GM06990 (cell line): ENCODE measurements around the gene ALAS1.

ENCODE experiments used
- DNase-seq: peaks from one replicate; pipeline ENCODE4 v3.0.0-alpha.2; 2011; ENCODE audit not compliant: insufficient read length; ENCODE audit errors: extremely low read depth
- H3K27me3 ChIP-seq: replicated peaks from 2 replicates; pipeline ENCODE4 v1.6.0; 2011; ENCODE audit warnings: low read length; ENCODE audit not compliant: control insufficient read depth, insufficient read depth
- H3K36me3 ChIP-seq: 2 replicates; pipeline ENCODE4 v1.5.1; 2011; ENCODE audit warnings: low read length; ENCODE audit not compliant: control insufficient read depth, insufficient read depth
- H3K4me3 ChIP-seq: replicated peaks from 2 replicates; pipeline ENCODE4 v1.5.1; 2011; ENCODE audit warnings: low read depth, mild to moderate bottlenecking, control low read depth, low read length
- CTCF ChIP-seq: IDR thresholded peaks from 2 replicates; pipeline ENCODE4 v1.5.1; 2011; ENCODE audit warnings: low read length, control low read depth, mild to moderate bottlenecking, inconsistent platforms; ENCODE audit not compliant: insufficient read depth, poor library complexity, severe bottlenecking

Gene ALAS1

DNA sequence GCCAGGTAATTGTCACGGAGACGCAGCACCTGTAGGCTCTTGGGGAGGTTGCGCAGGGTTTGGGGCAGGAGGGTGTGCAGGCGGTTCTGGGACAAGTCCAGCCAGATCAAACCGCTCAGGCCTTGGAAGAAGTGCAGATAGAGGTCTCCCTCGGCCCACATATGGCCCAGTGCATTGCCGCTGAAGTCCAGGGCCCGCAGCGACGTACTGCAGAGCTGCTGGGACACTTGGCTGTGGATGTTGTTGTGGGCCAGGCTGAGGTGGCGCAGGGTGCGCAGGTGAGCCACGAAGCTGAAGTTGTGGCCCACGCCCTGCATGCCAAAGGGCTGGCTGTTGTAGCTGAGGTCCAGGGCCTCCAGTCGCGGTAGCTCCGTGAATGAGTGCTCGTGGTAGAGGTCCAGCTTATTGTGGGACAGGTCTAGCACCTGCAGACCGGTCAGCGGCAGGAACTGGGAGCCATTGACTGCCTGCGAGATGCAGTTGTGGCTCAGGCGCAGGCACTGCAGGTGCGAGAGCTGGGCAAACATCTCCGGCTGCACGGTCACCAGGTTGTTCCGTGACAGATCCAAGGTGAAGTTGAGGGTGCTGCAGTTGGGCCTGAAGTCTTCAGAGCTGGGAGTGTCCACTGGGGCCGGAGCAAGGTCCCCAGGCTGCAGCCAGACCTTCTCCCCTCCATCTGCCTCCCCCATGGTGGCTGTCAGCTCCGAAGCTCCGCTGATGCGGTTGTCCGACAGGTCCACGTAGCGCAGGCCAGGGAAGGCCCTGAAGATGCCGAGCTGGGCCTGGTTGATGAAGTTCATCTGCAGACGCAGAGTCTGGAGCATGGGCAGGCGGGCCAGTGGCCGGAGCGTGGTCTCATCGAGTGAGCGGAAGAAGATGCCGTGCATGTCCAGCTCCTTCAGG, 24.6 kb downstream of the ALAS1 start:
- Histone ChIP-seq H3K36me3 (peaks cover 5% of the 10 kb centered on the region), H3K4me3 (no peak overlapping the region), H3K27me3 (no peaks in the 10 kb centered on the region)
- no peak for DNase-seq
- no peak for TF ChIP-seq CTCF

GRCh38 chr3:52223449-52224408, 25.8 kb downstream of the ALAS1 start:
- Histone ChIP-seq H3K36me3 (peaks cover 10% of the 10 kb centered on the region), H3K27me3 (no peaks in the 10 kb centered on the region), H3K4me3 (no peak overlapping the region; the same call in 1 of the 2 replicates)
- TF ChIP-seq CTCF: no peak
- no peak for DNase-seq

DNA sequence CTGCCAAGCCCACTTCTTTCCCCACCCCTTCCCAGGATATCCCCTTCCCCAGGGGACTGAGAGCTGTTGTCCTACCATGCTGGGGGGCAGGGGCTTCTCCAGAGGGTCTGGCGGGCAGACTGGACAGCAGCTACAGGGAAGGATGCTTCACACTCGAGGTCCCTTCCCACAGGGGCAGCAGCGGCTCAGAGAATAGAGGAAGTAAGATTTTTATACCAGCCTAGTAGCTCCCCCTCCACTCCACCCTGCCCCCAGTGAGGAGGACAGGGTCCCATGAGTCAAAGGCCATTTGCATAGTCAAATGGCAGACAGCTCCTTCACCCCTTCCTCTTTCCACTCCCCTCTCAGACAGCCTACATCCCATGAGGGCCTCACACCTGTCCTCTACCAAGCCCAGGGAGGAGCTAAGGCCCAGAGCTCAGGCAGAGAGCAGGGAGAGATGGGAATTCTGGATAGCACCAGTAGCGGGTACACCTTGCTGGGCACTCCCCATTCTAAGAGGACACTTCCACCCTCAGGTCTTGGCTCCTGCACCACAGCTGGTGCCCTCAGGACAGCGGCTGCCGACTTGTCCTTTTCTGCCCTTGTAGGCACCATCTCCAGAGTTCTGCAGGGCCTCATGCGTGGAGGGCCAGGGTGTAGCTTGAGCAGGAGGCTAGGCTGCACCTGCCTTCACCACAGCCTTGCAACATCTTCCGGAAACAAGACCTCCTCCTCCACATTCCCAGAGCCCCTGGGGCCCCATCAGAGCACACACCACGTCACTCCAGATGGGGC, 27.7 kb downstream of the ALAS1 start, which contains the start of gene TLR9:
Gene TLR9 (minus strand): TSS at position 194 of the 777 bp plus-strand sequence. CDS start 116 bp downstream, at position 78.
- no peak for TF ChIP-seq CTCF
- peaks cover 27% of the 10 kb centered on the region for H3K36me3 ChIP-seq
- H3K4me3 ChIP-seq: peak within 1 kb of the TSS; percentile 61
- H3K27me3 ChIP-seq: no peaks in the 10 kb centered on the region
- peak; percentile 74 for DNase-seq

GRCh38 chr3:52226229-52226817, 28.4 kb downstream of the ALAS1 start:
- H3K27me3 ChIP-seq: no peaks in the 10 kb centered on the region
- peaks cover 34% of the 10 kb centered on the region for H3K36me3 ChIP-seq
- no peak for DNase-seq
- TF ChIP-seq CTCF: no peak
- no peak overlapping the region for H3K4me3 ChIP-seq

DNA sequence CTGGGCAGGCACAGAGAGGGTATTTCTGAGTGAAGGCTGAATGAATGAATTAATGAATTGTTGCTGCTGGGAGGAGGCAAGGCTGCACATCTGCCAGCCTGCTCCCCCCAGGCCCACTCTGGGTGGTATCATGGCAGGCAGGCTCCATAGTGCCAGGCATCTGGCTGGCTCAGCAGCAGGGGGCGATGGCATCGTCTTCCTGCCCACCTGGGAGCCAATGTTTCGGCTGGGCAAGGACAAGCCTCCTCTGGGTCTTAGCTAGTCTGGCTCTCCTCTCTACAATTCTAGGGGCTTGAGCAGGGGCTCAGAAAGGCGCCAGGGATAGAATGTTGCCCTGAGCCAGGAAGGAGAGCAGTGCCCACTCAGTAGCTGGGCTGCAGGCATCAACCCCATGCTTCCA, 29.2 kb downstream of the ALAS1 start:
- no peak for DNase-seq
- peaks cover 38% of the 10 kb centered on the region for H3K36me3 ChIP-seq
- H3K4me3 ChIP-seq: no peak overlapping the region
- TF ChIP-seq CTCF: peak; percentile 11
- H3K27me3 ChIP-seq: no peaks in the 10 kb centered on the region
